GM12878 (cell line): ENCODE measurements around the gene TMEM131L. TPM values are rescaled to one million over a fixed set of nuclear protein-coding genes. Genes with fewer than 3 reads are reported as not detected.

Experiments used
- E2F4 ChIP-seq: IDR thresholded peaks from 2 replicates; pipeline ENCODE4 v1.6.1; 2012; ENCODE audit warnings: low read depth, low read length, improper control_type of control experiment
- REST ChIP-seq: IDR thresholded peaks from 2 replicates; pipeline ENCODE4 v1.6.1; 2012; ENCODE audit warnings: mild to moderate bottlenecking, low read depth, low read length
- polyA plus RNA-seq, 11 experiments: library from polyadenylated mRNA; depleted of rRNA in 4 of 11; unstranded in 6 of 11; stranded (reverse) in 5 of 11; fragments of >200 nt; fragmentation: Nextera tagmentation in 4 of 11; fragmentation: Illumina TruSeq in 1 of 11; extraction: Ambion mirVana in 4 of 11; extraction: Trizol in 1 of 11; gene quantifications; 1 replicate in 1 of 11; 2 replicates in 10 of 11; pipeline versions ENCODE4 v1.2.1 to v1.2.3, GENCODE V29; 2011 to 2016; ENCODE audit warnings: inconsistent platforms in 2 of 11, missing spikeins in 2 of 11, low read depth in 1 of 11
- total RNA-seq, 4 experiments: library from RNA; depleted of rRNA in 3 of 4; stranded (reverse); fragments of >200 nt in 3 of 4; fragmentation: Illumina TruSeq in 1 of 4; extraction: Trizol in 1 of 4; gene quantifications; 2 replicates each; pipeline versions ENCODE4 v1.2.1 to v1.2.3, GENCODE V29; 2013 to 2021
- TF ChIP-seq, protein P1 (sequence below): fragments of 450-650 bp; formaldehyde crosslinking; IDR thresholded peaks from 2 replicates; pipeline ENCODE4 v1.5.0; 2022; ENCODE audit warnings: mild to moderate bottlenecking, missing genetic modification characterization

Gene TMEM131L
- total and polyA plus RNA-seq, 10 of the 15 experiments (the other 5 are each of a cell fraction or from before 2014, with no cell fraction given) = 8.5 to 101 (median 74.4) TPM

GRCh38 chr4:153464068-153464467 lies 2.1 kb upstream of the TMEM131L start (continued):
- TF ChIP-seq E2F4 = no peak
- TF ChIP-seq REST = no peak
- TF ChIP-seq, protein P1, sequence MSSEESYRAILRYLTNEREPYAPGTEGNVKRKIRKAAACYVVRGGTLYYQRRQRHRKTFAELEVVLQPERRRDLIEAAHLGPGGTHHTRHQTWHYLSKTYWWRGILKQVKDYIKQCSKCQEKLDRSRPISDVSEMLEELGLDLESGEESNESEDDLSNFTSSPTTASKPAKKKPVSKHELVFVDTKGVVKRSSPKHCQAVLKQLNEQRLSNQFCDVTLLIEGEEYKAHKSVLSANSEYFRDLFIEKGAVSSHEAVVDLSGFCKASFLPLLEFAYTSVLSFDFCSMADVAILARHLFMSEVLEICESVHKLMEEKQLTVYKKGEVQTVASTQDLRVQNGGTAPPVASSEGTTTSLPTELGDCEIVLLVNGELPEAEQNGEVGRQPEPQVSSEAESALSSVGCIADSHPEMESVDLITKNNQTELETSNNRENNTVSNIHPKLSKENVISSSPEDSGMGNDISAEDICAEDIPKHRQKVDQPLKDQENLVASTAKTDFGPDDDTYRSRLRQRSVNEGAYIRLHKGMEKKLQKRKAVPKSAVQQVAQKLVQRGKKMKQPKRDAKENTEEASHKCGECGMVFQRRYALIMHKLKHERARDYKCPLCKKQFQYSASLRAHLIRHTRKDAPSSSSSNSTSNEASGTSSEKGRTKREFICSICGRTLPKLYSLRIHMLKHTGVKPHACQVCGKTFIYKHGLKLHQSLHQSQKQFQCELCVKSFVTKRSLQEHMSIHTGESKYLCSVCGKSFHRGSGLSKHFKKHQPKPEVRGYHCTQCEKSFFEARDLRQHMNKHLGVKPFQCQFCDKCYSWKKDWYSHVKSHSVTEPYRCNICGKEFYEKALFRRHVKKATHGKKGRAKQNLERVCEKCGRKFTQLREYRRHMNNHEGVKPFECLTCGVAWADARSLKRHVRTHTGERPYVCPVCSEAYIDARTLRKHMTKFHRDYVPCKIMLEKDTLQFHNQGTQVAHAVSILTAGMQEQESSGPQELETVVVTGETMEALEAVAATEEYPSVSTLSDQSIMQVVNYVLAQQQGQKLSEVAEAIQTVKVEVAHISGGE = no peak
